HL-60 (cell line): Measurements from ENCODE around the gene COA7.

ENCODE experiments used
- DNase-seq, 2 experiments: peaks; one replicate each; pipeline ENCODE4 v3.0.0-alpha.2; 2010 to 2020; ENCODE audit warnings: low read depth in 1 of 2, low spot score in 1 of 2
- H3K27ac ChIP-seq: fragments of 250-450 bp; sonication (Bioruptor Pico); replicated peaks from 2 replicates; pipeline ENCODE4 v1.5.1; 2020; ENCODE audit warnings: mild to moderate bottlenecking, moderate library complexity
- H3K27me3 ChIP-seq: fragments of 250-450 bp; sonication (Bioruptor Pico); 2 replicates; pipeline ENCODE4 v1.5.1; 2021; ENCODE audit warnings: mild to moderate bottlenecking, moderate library complexity; ENCODE audit not compliant: insufficient read depth, poor library complexity, severe bottlenecking
- H3K4me3 ChIP-seq: replicated peaks from 2 replicates; pipeline ENCODE4 v1.5.1; 2011; ENCODE audit warnings: mild to moderate bottlenecking, control low read depth, low read length; ENCODE audit not compliant: insufficient read depth
- GABPA ChIP-seq: IDR thresholded peaks from 2 replicates; pipeline ENCODE4 v1.6.1; 2012; ENCODE audit warnings: low read depth
- POLR2AphosphoS5 ChIP-seq: IDR thresholded peaks from 2 replicates; pipeline ENCODE4 v1.6.1; 2012; ENCODE audit warnings: low read depth
- SPI1 ChIP-seq: IDR thresholded peaks from 2 replicates; pipeline ENCODE4 v1.6.1; 2012; ENCODE audit warnings: low read depth, mild to moderate bottlenecking, borderline replicate concordance
- TF ChIP-seq, protein P1 (sequence below): IDR thresholded peaks from one replicate; pipeline ENCODE4 v1.5.1; 2011; ENCODE audit warnings: low read length, control low read depth, inconsistent platforms; ENCODE audit not compliant: insufficient read depth
- TF ChIP-seq, protein P2 (sequence below): IDR thresholded peaks from 2 replicates; pipeline ENCODE4 v1.6.1; 2012; ENCODE audit warnings: low read depth; ENCODE audit not compliant: insufficient replicate concordance

The COA7 gene

DNA sequence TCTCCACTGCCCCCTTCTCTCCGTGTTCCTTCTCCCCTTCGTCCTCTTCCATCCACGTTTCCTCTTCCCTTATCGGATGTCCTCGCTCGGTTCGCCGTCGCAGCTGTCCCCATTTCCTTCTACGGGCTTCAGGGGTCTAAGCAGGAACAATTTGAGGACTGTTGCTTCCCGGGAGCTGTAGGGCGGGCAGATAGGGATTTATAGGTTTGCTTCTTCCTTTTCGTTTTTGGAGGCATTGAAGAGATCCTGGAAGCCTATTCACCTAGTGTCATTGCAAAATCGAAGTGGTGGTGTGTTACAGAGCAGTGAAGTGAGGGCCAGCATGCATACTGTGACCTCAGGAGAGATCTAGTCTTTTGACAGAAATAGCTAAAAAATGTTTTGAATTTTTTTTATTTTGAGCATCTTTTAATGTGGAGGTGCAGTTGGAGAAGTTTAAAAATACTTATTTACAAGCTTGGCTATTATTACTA lies 29.0 kb upstream of the COA7 start:
- peak overlapping the region; percentile 90 for H3K4me3 ChIP-seq
- TF ChIP-seq GABPA: no peak
- TF ChIP-seq, protein P1, sequence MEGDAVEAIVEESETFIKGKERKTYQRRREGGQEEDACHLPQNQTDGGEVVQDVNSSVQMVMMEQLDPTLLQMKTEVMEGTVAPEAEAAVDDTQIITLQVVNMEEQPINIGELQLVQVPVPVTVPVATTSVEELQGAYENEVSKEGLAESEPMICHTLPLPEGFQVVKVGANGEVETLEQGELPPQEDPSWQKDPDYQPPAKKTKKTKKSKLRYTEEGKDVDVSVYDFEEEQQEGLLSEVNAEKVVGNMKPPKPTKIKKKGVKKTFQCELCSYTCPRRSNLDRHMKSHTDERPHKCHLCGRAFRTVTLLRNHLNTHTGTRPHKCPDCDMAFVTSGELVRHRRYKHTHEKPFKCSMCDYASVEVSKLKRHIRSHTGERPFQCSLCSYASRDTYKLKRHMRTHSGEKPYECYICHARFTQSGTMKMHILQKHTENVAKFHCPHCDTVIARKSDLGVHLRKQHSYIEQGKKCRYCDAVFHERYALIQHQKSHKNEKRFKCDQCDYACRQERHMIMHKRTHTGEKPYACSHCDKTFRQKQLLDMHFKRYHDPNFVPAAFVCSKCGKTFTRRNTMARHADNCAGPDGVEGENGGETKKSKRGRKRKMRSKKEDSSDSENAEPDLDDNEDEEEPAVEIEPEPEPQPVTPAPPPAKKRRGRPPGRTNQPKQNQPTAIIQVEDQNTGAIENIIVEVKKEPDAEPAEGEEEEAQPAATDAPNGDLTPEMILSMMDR: no peak
- no peak for TF ChIP-seq POLR2AphosphoS5
- TF ChIP-seq, protein P2, sequence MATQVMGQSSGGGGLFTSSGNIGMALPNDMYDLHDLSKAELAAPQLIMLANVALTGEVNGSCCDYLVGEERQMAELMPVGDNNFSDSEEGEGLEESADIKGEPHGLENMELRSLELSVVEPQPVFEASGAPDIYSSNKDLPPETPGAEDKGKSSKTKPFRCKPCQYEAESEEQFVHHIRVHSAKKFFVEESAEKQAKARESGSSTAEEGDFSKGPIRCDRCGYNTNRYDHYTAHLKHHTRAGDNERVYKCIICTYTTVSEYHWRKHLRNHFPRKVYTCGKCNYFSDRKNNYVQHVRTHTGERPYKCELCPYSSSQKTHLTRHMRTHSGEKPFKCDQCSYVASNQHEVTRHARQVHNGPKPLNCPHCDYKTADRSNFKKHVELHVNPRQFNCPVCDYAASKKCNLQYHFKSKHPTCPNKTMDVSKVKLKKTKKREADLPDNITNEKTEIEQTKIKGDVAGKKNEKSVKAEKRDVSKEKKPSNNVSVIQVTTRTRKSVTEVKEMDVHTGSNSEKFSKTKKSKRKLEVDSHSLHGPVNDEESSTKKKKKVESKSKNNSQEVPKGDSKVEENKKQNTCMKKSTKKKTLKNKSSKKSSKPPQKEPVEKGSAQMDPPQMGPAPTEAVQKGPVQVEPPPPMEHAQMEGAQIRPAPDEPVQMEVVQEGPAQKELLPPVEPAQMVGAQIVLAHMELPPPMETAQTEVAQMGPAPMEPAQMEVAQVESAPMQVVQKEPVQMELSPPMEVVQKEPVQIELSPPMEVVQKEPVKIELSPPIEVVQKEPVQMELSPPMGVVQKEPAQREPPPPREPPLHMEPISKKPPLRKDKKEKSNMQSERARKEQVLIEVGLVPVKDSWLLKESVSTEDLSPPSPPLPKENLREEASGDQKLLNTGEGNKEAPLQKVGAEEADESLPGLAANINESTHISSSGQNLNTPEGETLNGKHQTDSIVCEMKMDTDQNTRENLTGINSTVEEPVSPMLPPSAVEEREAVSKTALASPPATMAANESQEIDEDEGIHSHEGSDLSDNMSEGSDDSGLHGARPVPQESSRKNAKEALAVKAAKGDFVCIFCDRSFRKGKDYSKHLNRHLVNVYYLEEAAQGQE: no peak
- no peak for TF ChIP-seq SPI1
- no peak overlapping the region for H3K27ac ChIP-seq
- no peaks in the 10 kb centered on the region for H3K27me3 ChIP-seq
- peak in 1 of 2 experiments; percentile 7 for DNase-seq

DNA sequence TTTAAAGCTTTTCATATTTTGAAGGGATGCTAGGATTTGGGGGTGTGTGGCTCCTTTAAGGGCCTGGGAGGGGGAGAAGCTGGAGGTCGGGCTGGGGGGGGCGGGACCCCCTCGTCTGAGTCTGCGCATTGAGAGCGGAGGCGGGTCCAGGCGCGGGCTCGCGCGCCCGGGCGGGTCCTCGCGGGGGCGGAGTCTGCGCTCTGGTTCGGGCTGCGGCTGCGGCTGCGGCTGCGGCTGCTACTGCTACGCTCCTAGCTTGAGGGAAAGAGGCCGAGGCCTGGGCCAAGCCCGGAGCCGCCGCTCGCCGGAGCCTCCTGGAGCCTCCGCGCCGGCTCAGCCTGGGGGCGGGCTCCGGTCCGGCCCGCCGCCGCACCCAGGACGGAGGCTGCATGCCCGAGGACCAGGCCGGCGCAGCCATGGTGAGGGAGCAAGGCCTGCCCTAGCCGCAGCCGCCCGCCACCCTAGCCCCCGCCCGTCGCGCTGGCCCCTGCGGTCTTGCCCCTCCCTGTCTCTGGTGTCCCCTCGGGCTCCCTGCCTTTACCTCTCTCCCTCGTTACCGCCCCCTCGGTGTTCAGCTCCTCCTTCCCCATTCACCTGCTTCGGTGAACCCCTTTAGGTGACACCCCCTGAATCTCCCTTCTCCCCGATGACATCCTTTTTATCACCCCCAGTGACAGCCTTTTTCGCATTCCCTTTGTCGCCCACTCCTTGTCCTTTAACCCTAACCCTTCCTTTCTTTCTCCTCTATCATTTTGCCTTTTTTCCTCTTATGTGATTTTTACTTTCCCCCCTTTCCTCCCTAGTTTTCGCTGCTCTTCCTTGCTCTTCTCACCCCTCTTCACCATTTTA lies 28.3 kb upstream of the COA7 start, which contains the start of gene ZYG11B:
ZYG11B (plus strand) TSS at position 189 of the 849 bp plus-strand sequence; CDS start at position 390, 201 bp downstream.
- peak within 1 kb of the TSS; percentile 42 for H3K27ac ChIP-seq

DNA sequence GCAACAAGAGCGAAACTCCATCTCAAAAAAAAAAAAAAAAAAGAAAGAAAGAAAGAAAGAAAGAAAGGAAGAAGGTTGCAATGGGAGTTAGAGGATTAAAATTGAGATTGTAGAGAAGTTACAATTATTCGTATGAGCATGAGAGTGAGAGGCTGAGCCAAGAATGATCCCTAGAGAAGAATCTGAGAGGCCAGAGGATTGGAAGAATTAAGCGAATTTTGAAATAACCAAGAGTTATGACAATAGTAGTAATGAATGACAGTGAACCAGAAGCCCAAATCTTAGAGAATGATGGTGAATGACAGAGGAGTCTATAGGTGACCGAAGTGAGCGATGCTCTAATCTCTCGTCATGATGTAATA lies 27.7 kb upstream of the COA7 start:
- Histone ChIP-seq H3K27ac (no peak overlapping the region), H3K27me3 (no peaks in the 10 kb centered on the region), H3K4me3 (peak overlapping the region; percentile 90)
- DNase-seq: no peak
- TF ChIP-seq, protein P1: no peak
- TF ChIP-seq POLR2AphosphoS5: no peak
- no peak for TF ChIP-seq GABPA
- TF ChIP-seq SPI1: no peak
- TF ChIP-seq, protein P2: no peak

More for the DNA sequence above, 28.3 kb upstream of the COA7 start, which contains the start of gene ZYG11B:
- peak within 1 kb of the TSS; percentile 90 for H3K4me3 ChIP-seq
- TF ChIP-seq, protein P2: no peak
- TF ChIP-seq GABPA (no peak), POLR2AphosphoS5 (no peak), SPI1 (no peak)
- TF ChIP-seq, protein P1: no peak
- peak; percentile 32 to 86 for DNase-seq
- no peaks in the 10 kb centered on the region for H3K27me3 ChIP-seq
